UCSD-AML1 (cell line): ENCODE results near the gene ZZZ3.
"Not testable (repeated sequence)": the region's sequence is repeated elsewhere in the genome, so short reads cannot be mapped to it uniquely, and the experiment has no call there.

Source experiments
- DNase-seq: peaks from one replicate; lab custom pipeline; 2025; ENCODE audit not compliant: unreplicated experiment; lab: John Stamatoyannopoulos, UW

Gene ZZZ3

GRCh38 chr1:77671836-77672235, 10.6 kb downstream of the ZZZ3 start:
- no peak for DNase-seq

- no peak for DNase-seq
Measured at GRCh38 chr1:77670330-77670729, 12.1 kb downstream of the ZZZ3 start.

- no peak for DNase-seq
Measured at GRCh38 chr1:77668924-77669449, 13.5 kb downstream of the ZZZ3 start.

- no peak for DNase-seq
Measured at GRCh38 chr1:77664939-77665516, 17.4 kb downstream of the ZZZ3 start.

- no peak for DNase-seq
Measured at GRCh38 chr1:77661696-77662095, 20.8 kb downstream of the ZZZ3 start.

- DNase-seq: no peak
Measured at GRCh38 chr1:77659879-77660593, 22.4 kb downstream of the ZZZ3 start.

GRCh38 chr1:77658271-77658670, 24.2 kb downstream of the ZZZ3 start:
- no peak for DNase-seq

GRCh38 chr1:77655431-77655974, 27.0 kb downstream of the ZZZ3 start:
- DNase-seq: no peak

- no peak for DNase-seq
Measured at GRCh38 chr1:77652970-77653516, 29.4 kb downstream of the ZZZ3 start.

- no peak for DNase-seq
Measured at GRCh38 chr1:77652268-77652667, 30.2 kb downstream of the ZZZ3 start.

- no peak for DNase-seq
Measured at GRCh38 chr1:77649127-77649526, 33.3 kb downstream of the ZZZ3 start.

GRCh38 chr1:77646224-77646623, 36.2 kb downstream of the ZZZ3 start:
- DNase-seq: not testable (repeated sequence)

- no peak for DNase-seq
Measured at GRCh38 chr1:77643456-77643855, 39.0 kb downstream of the ZZZ3 start.

- DNase-seq: no peak
Measured at GRCh38 chr1:77642941-77643340, 39.5 kb downstream of the ZZZ3 start.

GRCh38 chr1:77642196-77642595, 40.3 kb downstream of the ZZZ3 start:
- no peak for DNase-seq

- no peak for DNase-seq
Measured at GRCh38 chr1:77639557-77640069, 42.8 kb downstream of the ZZZ3 start.

- no peak for DNase-seq
Measured at GRCh38 chr1:77639056-77639455, 43.4 kb downstream of the ZZZ3 start.

- DNase-seq: no peak
Measured at GRCh38 chr1:77636864-77637263, 45.6 kb downstream of the ZZZ3 start.
